ENCODE results near the gene GJA9.

- TF ChIP-seq CTCF (IDR thresholded peaks at IDR 0.05; ENCODE audit: insufficient read depth, low read length) (no peak), POLR2AphosphoS5 (IDR thresholded peaks at IDR 0.05; ENCODE audit: low read depth) (no peak)
Observed at GRCh38 chr1:38865112-38865715, 16.2 kb downstream of the GJA9 start.

Measured in HL-60 (cell line).